DOHH2 (cell line): ENCODE data around the gene IQSEC3.

ENCODE experiments used
- H3F3A ChIP-seq: fragments of 200-600 bp; sonication (generic), shearing (Covaris generic); 2 replicates; pipeline ENCODE4 v1.6.0; 2016; ENCODE audit warnings: antibody characterized with exemption, mild to moderate bottlenecking; ENCODE audit not compliant: control insufficient read depth, insufficient read depth
- H3K27ac ChIP-seq: fragments of 200-600 bp; sonication (generic); 2 replicates; pipeline ENCODE4 v1.5.1; 2014; ENCODE audit warnings: low read depth, mild to moderate bottlenecking, low read length, moderate library complexity
- H3K27me3 ChIP-seq: fragments of 200-600 bp; sonication (generic); 2 replicates; pipeline ENCODE4 v1.6.1; 2014; ENCODE audit warnings: mild to moderate bottlenecking, low read length, mixed read lengths; ENCODE audit not compliant: control insufficient read depth
- H3K36me3 ChIP-seq: fragments of 200-600 bp; sonication (generic); 2 replicates; pipeline ENCODE4 v1.6.1; 2014; ENCODE audit warnings: mild to moderate bottlenecking, low read length, moderate library complexity, mixed read lengths; ENCODE audit not compliant: control insufficient read depth
- H3K4me1 ChIP-seq: fragments of 200-600 bp; sonication (generic); 2 replicates; pipeline ENCODE4 v1.6.1; 2014; ENCODE audit warnings: mild to moderate bottlenecking, low read length, mixed read lengths; ENCODE audit not compliant: control insufficient read depth
- H3K4me2 ChIP-seq: fragments of 200-600 bp; sonication (generic); 2 replicates; pipeline ENCODE4 v1.6.0; 2014; ENCODE audit warnings: mild to moderate bottlenecking, low read length, moderate library complexity
- H3K4me3 ChIP-seq: fragments of 200-600 bp; sonication (generic); 2 replicates; pipeline ENCODE4 v1.5.1; 2014; ENCODE audit warnings: mild to moderate bottlenecking, low read length, mixed read lengths
- H3K79me2 ChIP-seq: fragments of 200-600 bp; sonication (generic); 2 replicates; pipeline ENCODE4 v1.6.1; 2014; ENCODE audit warnings: mild to moderate bottlenecking, low read length, mixed read lengths; ENCODE audit not compliant: control insufficient read depth
- H3K9me2 ChIP-seq: fragments of 200-600 bp; sonication (generic); replicated peaks from 2 replicates; pipeline ENCODE4 v1.6.1; 2014; ENCODE audit warnings: mild to moderate bottlenecking, low read length, mixed read lengths; ENCODE audit not compliant: control insufficient read depth
- H3K9me3 ChIP-seq: fragments of 200-600 bp; sonication (generic); 2 replicates; pipeline ENCODE4 v1.6.1; 2014; ENCODE audit warnings: antibody characterized with exemption, low read length, mixed read lengths; ENCODE audit not compliant: control insufficient read depth, insufficient read depth
- H4K20me1 ChIP-seq: fragments of 200-600 bp; sonication (generic); 2 replicates; pipeline ENCODE4 v1.6.0; 2014; ENCODE audit warnings: low read depth, mild to moderate bottlenecking, antibody characterized with exemption, low read length, moderate library complexity; ENCODE audit not compliant: control insufficient read depth, insufficient read depth
- EZH2phosphoT487 ChIP-seq: fragments of 200-600 bp; sonication (generic); IDR thresholded peaks from 2 replicates; pipeline ENCODE4 v1.6.1; 2017; ENCODE audit warnings: borderline replicate concordance, mild to moderate bottlenecking, antibody characterized with exemption, low read length, moderate library complexity, mixed read lengths
- TF ChIP-seq, protein P1 (sequence below): fragments of 200-600 bp; sonication (generic); IDR thresholded peaks from one replicate; pipeline ENCODE4 v1.5.1; 2014; ENCODE audit warnings: antibody characterized with exemption, mild to moderate bottlenecking, low read depth, low read length; ENCODE audit not compliant: poor library complexity, severe bottlenecking

IQSEC3 gene

DNA sequence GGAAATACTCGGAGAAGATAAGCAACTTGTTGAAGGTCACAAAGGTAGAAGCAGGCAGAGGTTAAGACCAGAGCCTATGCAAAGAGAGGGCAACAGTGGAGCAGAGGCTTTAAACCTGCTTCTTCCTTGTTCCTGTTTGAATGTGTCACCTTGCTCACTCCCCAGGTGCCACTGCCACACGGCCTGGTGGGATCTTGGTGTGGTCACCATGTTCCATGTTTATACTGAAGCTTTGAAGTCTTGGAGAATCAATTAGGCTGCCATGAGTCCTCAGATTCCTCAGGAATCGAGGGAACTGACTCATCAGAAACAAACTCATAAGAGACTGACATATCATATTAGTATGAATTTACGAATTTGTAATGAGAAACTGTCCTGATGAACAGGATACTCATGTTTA lies 46.8 kb downstream of the IQSEC3 start:
- Histone ChIP-seq H3F3A (no peaks in the 10 kb centered on the region), H3K4me2 (no peak overlapping the region), H3K27me3 (no peaks in the 10 kb centered on the region), H3K4me1 (peaks cover 21% of the 10 kb centered on the region), H3K27ac (no peak overlapping the region), H3K79me2 (no peaks in the 10 kb centered on the region), H3K9me2 (no peaks in the 10 kb centered on the region), H3K36me3 (no peaks in the 10 kb centered on the region), H3K4me3 (no peak overlapping the region), H4K20me1 (no peaks in the 10 kb centered on the region), H3K9me3 (no peaks in the 10 kb centered on the region)
- TF ChIP-seq, protein P1, sequence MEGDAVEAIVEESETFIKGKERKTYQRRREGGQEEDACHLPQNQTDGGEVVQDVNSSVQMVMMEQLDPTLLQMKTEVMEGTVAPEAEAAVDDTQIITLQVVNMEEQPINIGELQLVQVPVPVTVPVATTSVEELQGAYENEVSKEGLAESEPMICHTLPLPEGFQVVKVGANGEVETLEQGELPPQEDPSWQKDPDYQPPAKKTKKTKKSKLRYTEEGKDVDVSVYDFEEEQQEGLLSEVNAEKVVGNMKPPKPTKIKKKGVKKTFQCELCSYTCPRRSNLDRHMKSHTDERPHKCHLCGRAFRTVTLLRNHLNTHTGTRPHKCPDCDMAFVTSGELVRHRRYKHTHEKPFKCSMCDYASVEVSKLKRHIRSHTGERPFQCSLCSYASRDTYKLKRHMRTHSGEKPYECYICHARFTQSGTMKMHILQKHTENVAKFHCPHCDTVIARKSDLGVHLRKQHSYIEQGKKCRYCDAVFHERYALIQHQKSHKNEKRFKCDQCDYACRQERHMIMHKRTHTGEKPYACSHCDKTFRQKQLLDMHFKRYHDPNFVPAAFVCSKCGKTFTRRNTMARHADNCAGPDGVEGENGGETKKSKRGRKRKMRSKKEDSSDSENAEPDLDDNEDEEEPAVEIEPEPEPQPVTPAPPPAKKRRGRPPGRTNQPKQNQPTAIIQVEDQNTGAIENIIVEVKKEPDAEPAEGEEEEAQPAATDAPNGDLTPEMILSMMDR, result no peak

DNA sequence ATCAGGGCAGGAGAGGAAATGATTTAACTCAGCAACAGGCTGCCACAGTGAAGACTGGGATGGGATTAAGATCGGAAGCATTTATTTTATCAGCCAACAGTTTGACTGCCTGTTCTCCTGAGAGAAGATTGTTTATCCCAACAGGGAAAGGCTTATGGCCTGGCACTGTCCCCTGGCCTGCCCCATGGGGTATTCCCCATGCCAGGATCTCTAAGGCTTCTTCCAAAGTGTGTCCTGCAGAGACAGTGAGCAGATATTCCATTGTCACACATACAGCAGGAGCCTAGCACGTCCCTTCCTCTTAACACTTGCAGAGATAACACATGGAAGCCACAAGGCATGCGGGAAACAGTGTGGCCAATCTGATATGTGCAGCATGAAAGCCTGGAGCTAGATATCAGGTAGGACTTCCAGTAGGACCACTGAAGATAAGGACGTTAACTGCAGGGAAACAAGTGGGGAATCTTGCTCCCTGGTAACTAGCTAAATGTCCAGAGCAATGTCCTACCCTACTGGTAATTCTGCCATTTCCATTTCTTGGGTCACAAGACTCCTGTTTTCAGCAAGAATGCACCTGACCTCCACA lies 48.2 kb downstream of the IQSEC3 start:
- no peak for TF ChIP-seq EZH2phosphoT487
- TF ChIP-seq, protein P1, result no peak
- no peak overlapping the region for H3K27ac ChIP-seq
- H3K36me3 ChIP-seq, result no peaks in the 10 kb centered on the region
- H3K4me2 ChIP-seq, result no peak overlapping the region
- no peak overlapping the region for H3K4me3 ChIP-seq
- no peaks in the 10 kb centered on the region for H3F3A ChIP-seq
- no peaks in the 10 kb centered on the region for H4K20me1 ChIP-seq
- no peaks in the 10 kb centered on the region for H3K27me3 ChIP-seq
- no peaks in the 10 kb centered on the region for H3K9me2 ChIP-seq
- H3K79me2 ChIP-seq, result no peaks in the 10 kb centered on the region
- peaks cover 8% of the 10 kb centered on the region for H3K4me1 ChIP-seq
- no peaks in the 10 kb centered on the region for H3K9me3 ChIP-seq

DNA sequence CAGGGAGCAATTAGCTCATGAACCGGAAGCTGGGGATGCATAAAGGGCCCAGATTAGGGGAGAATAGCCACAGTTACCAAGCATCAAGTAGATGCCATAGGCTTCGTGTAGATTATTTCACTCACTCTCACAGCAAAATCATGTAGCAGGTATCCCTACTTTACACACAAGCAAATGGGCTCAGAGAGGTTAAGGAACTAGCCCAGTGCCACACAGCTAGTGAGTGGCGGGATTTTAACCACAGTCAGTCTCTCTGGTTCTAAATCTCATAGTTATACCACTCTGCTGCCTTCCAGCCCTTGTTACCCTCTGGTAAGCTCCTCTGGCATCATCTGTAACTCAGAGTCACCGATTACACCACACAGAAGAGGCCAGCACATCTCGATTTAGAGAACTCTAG lies 49.0 kb downstream of the IQSEC3 start:
- no peaks in the 10 kb centered on the region for H3K79me2 ChIP-seq
- no peaks in the 10 kb centered on the region for H3K27me3 ChIP-seq
- no peak overlapping the region for H3K4me3 ChIP-seq
- no peak overlapping the region for H3K4me2 ChIP-seq
- no peaks in the 10 kb centered on the region for H3K9me2 ChIP-seq
- no peak overlapping the region for H3K27ac ChIP-seq
- no peaks in the 10 kb centered on the region for H4K20me1 ChIP-seq
- no peaks in the 10 kb centered on the region for H3K9me3 ChIP-seq
- H3F3A ChIP-seq, result no peaks in the 10 kb centered on the region
- H3K4me1 ChIP-seq, result no peaks in the 10 kb centered on the region; the same call in 1 of the 2 replicates
- TF ChIP-seq, protein P1, result no peak
- no peak for TF ChIP-seq EZH2phosphoT487
- no peaks in the 10 kb centered on the region for H3K36me3 ChIP-seq
